Fibroblast of mammary gland (primary cell): ENCODE data around the gene FAHD1.
"Not testable (repeated sequence)": the region's sequence is repeated elsewhere in the genome, so short reads cannot be mapped to it uniquely, and the experiment has no call there.

Experiments used
- DNase-seq: peaks from one replicate; pipeline ENCODE4 v3.0.0-alpha.2; 2010; ENCODE audit warnings: low read depth
- H3K4me3 ChIP-seq: 2 replicates; pipeline ENCODE4 v1.5.1; 2011; ENCODE audit warnings: low read depth, mild to moderate bottlenecking, low read length, moderate library complexity; ENCODE audit not compliant: control insufficient read depth
- TF ChIP-seq, protein P1 (sequence below): conservative IDR thresholded peaks from 2 replicates; pipeline ENCODE4 v1.5.1; 2011; ENCODE audit warnings: low read depth, low read length, inconsistent platforms; ENCODE audit not compliant: control insufficient read depth, insufficient read depth

The FAHD1 gene

DNA sequence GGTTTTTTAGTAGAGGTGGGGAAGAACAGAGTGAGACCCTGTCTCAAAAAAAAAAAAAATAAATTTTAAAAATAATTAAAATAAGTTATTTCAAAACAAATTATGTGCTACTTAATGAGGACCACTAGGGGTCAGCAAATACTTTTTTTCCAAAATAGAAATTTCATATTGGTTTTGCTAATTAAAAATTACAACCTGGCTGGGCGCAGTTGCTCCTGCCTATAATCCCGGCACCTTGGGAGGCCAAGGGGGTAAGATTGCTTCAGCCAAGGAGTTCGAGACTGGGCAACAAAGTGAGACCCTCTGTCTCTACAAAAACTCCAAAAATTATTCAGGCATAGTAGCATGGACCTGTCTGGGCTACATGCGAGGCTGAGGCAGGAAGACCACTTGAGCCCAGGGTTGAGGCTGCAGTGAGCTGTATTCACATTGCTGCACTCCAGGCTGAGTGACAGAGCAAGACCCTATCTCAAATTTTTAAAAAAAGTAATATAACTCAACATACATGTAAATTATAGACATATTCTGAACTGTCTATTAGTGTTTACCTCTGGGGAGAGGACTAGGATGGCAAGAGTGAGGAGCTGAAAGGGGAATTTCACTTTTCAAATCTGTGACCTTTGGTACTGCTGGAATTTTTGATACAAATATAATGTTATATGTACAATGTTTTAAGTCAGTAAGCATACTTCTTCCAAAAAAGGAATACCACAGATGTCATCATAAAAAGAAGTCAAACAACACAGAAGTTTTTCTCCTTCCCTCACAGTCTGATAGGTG, 36.9 kb downstream of the FAHD1 start:
- TF ChIP-seq, protein P1, sequence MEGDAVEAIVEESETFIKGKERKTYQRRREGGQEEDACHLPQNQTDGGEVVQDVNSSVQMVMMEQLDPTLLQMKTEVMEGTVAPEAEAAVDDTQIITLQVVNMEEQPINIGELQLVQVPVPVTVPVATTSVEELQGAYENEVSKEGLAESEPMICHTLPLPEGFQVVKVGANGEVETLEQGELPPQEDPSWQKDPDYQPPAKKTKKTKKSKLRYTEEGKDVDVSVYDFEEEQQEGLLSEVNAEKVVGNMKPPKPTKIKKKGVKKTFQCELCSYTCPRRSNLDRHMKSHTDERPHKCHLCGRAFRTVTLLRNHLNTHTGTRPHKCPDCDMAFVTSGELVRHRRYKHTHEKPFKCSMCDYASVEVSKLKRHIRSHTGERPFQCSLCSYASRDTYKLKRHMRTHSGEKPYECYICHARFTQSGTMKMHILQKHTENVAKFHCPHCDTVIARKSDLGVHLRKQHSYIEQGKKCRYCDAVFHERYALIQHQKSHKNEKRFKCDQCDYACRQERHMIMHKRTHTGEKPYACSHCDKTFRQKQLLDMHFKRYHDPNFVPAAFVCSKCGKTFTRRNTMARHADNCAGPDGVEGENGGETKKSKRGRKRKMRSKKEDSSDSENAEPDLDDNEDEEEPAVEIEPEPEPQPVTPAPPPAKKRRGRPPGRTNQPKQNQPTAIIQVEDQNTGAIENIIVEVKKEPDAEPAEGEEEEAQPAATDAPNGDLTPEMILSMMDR = peak; percentile 51

DNA sequence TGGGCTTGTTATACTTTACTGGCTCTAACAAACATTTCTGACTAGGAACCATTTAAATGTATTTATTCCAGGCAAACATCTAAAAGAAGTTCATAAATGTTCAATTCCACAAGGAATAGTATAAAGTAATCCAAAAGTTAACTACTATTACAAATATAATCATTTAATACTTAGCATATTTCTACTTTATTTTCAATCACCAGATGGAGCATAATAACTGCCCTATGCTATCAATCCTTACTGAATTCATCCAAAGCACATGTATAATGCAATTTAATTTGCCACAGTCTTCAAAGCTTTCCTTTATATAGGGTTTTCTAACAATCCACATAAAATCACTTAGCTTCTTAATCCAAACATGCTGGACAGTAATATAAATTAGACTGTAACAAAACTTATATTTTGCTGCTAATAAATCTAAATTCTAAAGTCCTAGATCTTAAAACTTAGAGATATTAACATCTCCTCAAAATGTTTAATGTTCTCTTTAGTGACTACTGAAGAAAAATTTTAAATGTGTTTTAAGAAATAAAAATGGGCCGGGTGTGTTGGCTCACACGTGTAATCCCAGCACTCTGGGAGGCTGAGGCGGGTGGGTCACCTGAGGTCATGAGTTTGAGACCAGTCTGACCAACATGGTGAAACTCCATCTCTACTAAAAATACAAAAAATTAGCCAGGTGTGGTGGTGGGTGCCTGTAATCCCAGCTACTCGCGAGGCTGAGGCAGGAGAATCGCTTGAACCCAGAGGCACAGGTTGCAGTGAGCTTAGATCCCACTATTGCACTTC, 39.1 kb downstream of the FAHD1 start:
- no peak overlapping the region for H3K4me3 ChIP-seq
- no peak for DNase-seq
- TF ChIP-seq, protein P1 = no peak

More for the DNA sequence above, 36.9 kb downstream of the FAHD1 start:
- DNase-seq = peak; percentile 55
- no peak overlapping the region for H3K4me3 ChIP-seq

DNA sequence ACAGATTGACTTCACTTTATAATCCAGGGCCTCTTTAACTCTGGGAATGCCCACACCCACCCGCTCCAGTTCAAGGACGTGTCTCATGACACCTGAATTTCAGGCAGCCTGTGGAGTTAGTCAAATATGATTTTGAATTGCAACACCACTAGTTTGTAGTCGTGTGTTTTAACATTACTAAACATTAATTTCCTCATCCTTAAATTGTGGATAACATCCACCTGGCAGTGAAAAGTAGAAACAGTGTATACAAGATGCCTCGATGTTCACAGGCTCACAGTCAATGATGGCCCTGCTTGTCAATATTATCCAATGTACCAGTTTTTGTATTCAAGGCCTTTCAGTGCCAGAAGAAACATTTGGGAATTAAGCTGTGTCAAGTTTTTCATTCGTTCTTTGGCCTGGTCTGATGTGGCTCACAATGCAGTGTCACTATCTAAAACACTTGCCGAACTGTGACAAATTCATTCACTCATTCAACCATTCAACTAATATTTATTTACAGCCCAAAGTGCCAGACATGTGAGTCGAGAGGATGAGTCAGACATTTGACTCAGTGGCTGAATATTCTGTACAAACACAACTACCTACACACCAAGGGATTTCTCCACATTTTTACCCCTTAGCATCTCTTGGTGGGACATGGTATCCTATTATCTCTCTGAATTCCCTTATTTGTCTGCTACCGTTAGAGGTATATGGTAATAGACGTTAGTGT, 43.5 kb downstream of the FAHD1 start:
- peak; percentile 79 for DNase-seq
- H3K4me3 ChIP-seq = no peak overlapping the region
- TF ChIP-seq, protein P1 = no peak

DNA sequence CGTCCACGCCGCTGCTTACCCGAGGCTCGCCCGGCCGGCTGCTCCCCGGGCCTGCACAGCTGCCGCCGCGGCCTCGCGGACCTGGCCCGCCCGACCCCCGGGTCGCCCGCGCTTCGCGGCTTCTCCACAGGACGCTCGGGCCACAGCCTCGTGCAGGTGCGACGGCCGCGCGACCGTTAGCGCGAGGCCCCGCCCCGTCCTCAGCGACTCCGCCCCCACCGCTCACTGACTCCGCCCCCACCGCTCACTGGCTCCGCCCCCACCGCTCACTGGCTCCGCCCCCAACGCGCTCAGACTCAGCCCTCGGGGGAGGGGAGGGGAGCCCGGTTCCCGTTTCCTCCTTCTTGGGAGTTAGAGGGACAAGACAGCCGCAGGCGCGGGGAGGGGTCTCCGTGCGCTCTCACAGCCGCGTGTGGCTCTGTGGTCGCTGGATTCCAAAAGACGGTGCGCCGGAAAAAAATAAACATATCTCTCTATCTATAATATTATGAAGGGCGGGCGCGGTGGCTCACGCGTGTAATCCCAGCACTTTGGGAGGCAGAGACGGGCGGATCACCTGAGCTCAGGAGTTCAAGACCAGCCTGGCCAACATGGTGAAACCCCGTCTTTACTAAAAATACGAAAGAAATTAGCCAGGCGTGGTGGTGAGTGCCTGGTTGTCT, 45.1 kb downstream of the FAHD1 start, which contains the start of gene MEIOB:
Gene MEIOB, minus strand, starts transcription at position 191 of the 662 bp plus-strand sequence. CDS start 3,989 bp downstream, outside the sequence.
- no peak within 1 kb of the TSS for H3K4me3 ChIP-seq
- TF ChIP-seq, protein P1 = no peak
- no peak for DNase-seq

DNA sequence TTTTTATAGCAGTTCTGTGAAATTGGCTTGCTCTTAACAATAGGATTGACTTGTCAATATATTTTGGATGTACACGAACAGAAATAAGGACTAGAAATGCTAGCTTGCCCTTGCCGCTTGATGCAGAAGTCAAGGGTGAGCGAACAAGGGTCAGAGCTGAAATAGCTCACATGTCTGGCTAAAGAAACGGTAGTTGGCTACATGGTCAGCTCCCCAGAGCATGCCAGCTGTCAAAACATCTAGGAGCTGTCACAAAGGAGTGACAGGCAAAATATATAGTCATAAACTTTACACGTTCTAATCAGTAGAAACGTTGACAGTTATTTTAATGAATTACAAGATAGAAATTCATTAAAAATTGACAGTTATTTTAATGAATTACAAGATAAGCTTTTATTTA, 47.8 kb downstream of the FAHD1 start:
- no peak for DNase-seq
- TF ChIP-seq, protein P1 = no peak
- no peak overlapping the region for H3K4me3 ChIP-seq

DNA sequence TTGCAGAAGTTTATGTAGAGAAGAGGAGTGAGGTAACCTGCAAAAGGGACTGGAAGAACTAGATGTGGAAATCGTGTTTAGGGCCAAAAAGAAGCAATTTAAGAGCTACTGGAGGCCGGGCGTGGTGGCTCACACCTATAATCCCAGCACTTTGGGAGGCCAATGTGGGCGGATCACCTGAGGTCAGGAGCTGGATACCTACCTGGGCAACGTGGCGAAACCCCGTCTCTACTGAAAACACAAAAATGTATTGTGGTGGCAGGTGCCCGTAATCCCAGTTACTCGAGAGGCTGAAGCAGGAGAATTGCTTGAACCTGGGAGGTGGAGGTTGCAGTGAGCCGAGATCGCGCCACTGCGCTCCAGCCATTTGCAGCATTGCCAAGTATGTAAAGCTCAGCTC, 49.1 kb downstream of the FAHD1 start:
- H3K4me3 ChIP-seq, DNase-seq: not testable (repeated sequence)
